ENCODE results near the gene LAG3.

LAG3 gene

DNA sequence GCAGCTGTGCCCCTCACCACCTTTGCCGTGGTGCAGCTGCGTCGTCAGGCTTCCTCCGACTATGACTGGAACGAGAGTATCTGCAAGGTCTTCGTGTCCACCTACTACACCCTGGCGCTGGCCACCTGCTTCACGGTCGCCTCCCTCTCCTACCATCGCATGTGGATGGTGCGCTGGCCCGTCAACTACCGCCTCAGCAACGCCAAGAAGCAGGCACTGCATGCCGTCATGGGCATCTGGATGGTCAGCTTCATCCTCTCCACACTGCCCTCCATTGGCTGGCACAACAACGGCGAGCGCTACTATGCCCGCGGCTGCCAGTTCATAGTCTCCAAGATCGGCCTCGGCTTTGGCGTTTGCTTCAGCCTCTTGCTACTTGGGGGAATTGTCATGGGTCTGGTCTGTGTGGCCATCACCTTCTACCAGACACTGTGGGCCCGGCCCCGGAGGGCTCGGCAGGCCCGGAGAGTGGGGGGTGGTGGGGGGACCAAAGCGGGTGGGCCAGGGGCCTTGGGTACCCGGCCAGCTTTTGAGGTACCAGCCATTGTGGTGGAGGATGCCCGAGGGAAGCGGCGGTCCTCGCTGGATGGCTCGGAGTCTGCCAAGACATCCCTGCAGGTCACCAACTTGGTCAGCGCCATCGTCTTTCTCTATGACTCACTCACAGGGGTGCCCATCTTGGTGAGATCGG lies 51.9 kb downstream of the LAG3 start:
- DNase-seq = no peak

DNA sequence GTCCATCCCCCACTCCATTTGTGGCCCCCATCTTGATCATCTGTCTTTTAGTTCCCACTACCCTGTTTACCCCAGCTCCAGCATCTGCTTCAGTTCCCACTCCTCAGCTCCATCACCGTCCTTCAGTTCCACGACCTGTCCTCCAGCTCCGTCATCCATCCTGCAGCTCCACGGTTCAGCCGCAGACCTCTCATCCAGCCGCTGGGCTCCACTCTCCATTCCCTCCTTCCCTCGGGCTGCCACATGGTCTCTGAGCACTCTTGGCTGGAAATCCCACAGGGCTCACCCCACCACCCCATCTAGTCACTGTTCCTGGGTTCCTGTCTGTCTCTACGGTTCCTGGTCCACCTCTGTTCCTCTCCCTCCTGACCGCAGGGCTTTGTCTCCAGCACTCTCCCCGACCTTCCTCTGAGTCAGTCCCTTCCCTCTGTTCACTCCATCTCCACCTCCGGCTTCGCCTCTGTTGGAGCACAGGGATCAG lies 52.6 kb downstream of the LAG3 start:
- no peak for DNase-seq

DNA sequence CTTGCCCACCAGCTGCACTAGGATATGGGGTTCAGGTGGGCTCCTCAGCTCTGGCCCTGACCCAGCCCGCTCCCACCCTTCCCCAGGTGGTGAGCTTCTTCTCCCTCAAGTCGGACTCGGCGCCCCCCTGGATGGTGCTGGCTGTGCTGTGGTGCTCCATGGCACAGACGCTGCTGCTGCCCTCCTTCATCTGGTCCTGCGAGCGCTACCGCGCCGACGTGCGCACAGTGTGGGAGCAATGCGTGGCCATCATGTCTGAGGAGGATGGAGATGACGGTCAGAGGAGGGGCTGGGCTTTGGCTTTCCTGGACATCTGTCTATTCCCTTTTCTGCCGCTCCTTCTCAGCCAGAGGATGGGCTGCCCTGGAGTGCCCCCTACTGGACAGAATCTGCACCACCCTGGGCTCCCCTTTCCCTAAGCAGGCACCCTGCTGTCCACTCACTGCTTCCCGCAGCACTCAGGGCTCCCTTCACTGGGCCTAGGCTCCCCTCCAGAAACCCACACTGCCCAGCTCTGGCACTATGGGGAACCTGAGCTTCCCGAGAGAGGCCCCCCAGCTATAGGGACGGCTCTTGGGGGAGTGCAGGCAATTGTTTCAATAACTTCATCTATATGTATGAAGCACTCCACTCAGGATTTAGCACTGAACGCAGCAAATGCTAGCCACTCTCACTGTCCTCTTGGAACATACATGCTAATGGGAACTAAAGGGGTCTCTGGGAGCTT lies 53.2 kb downstream of the LAG3 start:
- DNase-seq = peak; percentile 77 to 83

DNA sequence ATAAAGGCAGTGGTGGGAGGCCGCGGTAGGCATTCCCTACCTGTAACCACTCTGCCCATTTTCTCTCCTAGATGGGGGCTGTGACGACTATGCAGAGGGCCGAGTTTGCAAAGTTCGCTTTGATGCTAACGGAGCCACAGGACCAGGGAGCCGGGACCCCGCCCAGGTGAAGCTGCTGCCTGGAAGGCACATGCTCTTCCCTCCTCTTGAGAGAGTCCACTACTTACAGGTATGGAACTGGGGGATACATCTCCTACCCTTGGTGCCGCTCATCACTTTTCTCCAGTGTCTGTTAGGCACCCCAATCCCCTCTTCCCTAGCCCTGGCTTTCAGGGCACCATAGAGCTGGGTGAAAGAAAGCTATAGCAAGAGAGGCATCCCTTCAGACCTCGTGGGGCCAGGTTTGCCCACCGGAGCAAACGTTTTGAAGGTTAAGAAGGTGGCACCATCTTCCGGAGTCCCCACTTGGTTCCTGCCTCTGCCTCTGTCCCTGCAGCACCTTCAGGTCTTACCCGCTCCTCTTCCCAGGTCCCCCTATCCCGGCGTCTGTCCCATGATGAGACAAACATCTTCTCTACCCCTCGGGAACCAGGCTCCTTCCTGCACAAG lies 53.9 kb downstream of the LAG3 start:
- DNase-seq = no peak

DNA sequence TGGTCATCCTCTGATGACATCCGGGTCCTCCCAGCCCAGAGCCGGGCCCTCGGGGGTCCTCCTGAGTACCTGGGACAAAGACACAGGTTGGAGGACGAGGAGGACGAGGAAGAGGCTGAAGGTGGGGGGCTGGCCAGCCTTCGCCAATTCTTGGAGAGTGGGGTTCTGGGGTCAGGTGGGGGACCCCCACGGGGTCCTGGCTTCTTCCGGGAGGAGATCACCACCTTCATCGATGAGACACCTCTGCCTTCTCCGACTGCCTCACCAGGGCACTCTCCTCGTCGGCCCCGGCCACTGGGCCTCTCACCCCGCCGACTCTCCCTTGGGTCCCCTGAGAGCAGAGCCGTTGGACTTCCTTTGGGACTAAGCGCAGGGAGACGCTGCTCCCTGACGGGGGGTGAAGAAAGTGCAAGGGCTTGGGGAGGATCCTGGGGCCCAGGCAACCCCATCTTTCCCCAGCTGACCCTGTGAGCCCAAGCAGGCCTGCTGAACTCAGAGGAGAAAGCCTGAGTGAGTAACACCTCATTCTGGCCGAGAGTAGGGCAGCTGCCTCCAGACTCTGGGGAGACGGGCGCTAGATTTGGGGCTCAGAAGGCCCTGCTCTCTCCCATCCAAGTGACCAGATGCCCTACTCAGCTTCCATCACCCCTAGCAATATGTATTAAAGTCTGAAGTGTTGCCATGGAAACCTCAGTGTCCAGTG lies 54.6 kb downstream of the LAG3 start:
- DNase-seq = no peak

DNA sequence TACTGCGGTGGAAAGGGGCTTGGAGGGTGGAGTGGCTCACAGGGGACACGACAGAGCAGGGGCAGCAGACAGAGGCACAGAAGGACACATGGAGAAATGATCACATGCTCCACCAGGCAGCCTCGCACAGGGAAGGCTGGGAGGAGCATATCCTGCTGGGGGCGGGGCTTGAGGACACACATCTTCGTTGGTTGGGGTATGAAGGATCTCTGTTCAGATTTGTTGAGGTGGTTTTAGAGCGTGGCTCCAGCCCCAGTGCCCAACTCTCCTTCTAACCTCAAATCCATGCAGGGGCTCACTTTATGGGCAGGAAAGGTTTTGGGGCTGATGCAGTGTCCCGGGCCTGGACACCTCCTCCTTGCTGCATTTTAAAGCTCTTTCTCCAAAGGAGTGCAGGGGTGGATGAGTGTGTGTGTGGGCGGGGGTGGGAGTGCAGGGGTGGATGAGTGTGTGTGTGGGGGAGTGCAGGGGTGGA lies 55.2 kb downstream of the LAG3 start:
- DNase-seq = peak; percentile 43 to 48

Data from activated CD4-positive, alpha-beta T cell treated with anti-CD3 and anti-CD28 coated beads, Interleukin-2, amount 50 U/mL, for 4 hours (primary cell).